Measurements from ENCODE around the gene PIK3R2.

- TF ChIP-seq POLR2A (IDR thresholded peaks at IDR 0.05; ENCODE audit: extremely low read depth, insufficient read length) (no peak), CTCF (IDR thresholded peaks at IDR 0.05; ENCODE audit: low read depth, low read length) (no peak), MAX (IDR thresholded peaks at IDR 0.05; ENCODE audit: low read depth, low read length) (no peak)
These were observed 19.5 kb downstream of the PIK3R2 start for GRCh38 chr19:18172331-18173053.

Data from NB4 (cell line).